Activated CD4-positive, alpha-beta T cell treated with anti-CD3 and anti-CD28 coated beads for 1 hour (primary cell): Measurements from ENCODE around the gene TTC19.
"Not testable (repeated sequence)": the region's sequence is repeated elsewhere in the genome, so short reads cannot be mapped to it uniquely, and the experiment has no call there.

Source experiments
- DNase-seq: peaks from one replicate; pipeline ENCODE4 v3.0.0-alpha.2; 2020

TTC19 gene

DNA sequence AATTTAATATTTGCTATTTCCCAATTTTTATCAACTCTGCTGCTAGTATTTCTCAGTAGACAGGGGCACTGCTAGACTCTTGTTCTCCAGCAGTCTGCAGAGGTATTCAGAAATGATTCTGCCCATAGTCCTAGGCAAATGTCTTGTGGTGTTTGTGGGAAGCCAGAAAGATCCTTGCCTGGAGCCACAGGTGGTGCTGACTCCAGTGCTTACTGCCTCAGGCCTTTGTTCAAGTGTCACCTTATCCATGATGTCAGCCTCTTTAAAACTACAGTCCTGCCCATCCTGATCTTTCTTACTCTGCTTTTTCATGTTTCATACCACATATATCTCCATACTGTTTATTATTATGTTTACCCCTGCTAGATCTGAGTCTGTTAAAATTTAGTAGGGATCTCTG lies 26.6 kb upstream of the TTC19 start:
- DNase-seq: no peak

DNA sequence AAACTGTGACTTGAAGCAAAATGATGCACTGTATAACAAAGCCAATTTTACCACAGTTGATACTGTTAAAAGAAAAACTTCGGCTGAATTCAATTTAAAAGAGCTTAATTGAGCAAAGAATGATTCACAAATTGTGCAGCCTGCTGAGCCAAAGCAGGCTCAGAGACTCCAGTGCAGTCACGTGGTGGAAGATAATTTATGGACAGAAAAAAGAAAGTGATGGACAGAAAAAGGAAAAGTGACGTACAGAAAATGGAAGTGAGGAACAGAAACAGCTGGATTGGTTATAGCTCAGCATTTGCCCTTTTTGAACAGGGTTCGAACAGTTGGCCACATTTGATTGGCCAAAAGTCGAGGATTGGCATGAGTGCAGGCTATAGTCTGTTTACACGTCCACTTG lies 25.8 kb upstream of the TTC19 start:
- no peak for DNase-seq

DNA sequence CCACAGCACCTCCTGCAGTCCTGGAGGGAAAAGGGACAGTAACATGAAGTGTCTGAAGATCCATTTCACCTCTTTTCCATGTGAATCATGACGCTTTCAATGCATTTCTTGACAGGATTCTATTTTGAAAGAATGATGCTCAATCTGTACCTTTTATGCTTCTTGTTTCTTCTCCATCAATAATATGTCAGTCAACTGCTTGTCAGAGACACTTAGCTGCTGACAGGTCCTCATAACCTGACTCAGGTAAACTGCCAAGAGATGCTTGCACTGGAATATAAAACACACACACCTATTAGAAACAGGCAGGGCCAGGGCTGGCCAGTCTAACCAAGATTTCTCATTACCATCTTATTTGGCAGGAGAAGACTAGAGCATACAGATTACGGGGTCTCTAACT lies 21.7 kb upstream of the TTC19 start:
- DNase-seq: no peak

DNA sequence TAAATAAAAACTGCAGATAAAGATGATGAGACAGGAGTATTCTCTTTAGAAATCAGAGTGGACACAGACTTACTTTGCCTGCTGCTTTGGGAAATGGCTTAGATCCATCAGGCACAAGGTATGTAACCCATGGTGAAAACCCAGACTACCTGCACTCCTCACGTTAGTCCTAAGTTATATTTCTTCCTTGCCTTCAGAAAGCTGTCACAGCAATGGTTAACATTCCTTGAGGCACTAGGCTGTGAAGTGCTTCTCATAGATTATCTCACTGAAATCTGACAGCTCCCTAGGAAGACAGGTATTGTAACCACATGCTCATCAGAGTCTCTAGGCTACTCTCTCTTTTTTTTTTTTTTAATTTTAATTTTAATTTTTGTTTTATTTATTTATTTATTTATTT lies 21.0 kb upstream of the TTC19 start:
- DNase-seq: no peak

DNA sequence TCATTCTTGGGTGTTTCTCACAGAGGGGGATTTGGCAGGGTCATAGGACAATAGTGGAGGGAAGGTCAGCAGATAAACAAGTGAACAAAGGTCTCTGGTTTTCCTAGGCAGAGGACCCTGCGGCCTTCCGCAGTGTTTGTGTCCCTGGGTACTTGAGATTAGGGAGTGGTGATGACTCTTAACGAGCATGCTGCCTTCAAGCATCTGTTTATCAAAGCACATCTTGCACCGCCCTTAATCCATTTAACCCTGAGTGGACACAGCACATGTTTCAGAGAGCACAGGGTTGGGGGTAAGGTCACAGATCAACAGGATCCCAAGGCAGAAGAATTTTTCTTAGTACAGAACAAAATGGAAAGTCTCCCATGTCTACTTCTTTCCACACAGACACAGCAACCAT lies 20.6 kb upstream of the TTC19 start:
- DNase-seq: not testable (repeated sequence)

DNA sequence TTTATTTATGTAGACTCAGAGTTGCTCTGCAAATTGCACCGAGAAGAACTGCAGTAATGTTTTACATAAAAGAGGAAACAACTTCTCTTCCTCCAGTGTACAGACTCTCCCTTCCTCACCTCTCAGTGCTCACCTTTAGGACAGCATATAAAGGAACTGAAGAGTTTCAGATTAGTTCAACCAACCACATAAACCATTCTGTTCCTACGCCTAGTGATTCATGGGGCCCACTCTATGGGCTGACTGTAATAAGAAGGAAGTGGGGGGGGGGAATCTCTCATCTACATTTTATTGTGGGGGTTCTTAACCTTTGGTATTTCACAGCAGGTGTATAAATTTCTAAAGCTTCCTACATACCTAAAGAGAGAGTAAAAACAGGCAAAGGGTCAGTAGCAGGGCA lies 18.4 kb upstream of the TTC19 start:
- no peak for DNase-seq

DNA sequence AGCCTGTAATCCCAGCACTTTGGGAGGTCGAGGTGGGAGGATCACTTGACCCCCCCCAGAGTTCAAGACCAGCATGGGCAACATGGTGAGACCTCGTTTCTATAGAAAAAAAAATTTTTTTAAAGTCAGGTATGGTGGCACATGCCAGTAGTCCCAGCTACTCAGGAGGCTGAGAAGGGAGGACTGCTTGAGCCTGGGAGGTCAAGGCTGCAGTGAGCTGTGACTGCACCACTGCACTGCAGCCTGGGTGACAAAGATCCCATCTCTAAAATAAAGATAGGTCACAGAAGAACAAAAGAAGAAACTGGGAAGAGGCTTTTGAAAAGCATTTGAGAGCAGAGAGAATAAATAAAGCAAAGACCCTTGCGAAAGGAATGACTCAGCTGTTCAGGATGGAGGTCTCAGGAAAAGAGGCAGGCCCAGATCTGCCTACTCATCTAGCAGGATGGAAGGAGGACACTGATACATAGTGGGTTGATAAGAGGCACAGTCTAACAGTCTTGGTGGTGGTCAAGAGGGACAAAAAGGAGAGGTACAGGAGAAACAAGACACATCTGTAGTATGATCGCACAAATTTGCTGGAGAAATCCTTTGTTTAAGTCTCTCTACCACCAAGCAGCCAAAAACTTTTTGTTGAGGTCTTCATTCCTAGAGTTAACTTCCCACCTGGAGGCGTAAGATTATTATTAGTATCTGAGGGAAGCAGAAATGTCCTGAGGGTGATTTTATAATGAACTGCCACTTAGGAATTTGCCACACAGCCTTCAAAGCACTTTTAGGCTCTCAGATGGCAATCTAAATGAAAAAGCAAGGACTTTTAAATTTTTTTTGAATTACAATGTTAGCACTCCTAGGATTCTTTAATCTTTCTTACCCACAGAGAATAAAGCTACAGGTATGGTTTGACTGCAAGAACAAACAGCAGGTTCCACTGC lies 17.7 kb upstream of the TTC19 start:
- DNase-seq: no peak

DNA sequence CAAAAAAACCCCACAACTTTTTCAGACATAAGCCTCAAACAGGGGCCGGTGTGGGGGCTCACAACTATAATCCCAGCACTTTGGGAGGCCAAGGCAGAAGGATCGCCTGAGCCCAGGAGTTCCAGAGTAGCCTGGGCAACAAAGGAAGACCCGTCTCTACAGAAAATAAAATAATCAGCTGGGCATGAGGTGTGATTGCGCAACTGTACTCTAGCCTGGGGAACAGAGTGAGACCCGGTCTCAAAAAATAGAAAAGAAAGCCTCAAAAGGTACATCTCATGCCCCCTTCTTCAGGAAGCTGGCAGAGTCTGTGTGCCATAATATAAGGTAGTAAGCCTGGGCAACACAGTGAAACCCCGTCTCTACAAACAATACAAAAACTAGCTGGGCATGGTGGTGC lies 3.3 kb upstream of the TTC19 start:
- DNase-seq: no peak

DNA sequence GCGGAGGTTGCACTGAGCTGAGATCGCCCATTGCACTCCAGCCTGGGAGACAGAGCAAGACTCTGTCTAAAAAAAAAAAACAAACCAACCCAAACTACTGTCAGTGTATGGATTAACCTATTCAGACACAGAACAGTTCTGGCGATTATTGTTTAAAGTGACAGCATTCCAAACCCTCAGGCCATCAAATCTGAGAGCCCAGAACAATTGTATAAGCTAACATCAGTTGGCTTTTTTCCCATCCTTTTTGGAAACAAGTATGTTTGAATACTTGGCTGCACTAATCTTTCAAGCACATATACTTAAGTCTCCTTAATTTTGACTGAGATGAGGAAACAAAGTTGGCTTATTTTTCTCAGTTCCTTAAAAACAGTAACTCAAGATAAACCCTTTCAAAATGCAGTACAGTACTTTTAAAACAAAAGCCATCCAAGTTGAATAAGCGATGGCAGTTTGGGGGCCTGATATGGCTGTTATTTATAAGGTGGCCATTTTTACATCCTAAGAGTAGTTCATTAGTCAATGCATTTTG lies 1.5 kb upstream of the TTC19 start:
- DNase-seq: no peak

DNA sequence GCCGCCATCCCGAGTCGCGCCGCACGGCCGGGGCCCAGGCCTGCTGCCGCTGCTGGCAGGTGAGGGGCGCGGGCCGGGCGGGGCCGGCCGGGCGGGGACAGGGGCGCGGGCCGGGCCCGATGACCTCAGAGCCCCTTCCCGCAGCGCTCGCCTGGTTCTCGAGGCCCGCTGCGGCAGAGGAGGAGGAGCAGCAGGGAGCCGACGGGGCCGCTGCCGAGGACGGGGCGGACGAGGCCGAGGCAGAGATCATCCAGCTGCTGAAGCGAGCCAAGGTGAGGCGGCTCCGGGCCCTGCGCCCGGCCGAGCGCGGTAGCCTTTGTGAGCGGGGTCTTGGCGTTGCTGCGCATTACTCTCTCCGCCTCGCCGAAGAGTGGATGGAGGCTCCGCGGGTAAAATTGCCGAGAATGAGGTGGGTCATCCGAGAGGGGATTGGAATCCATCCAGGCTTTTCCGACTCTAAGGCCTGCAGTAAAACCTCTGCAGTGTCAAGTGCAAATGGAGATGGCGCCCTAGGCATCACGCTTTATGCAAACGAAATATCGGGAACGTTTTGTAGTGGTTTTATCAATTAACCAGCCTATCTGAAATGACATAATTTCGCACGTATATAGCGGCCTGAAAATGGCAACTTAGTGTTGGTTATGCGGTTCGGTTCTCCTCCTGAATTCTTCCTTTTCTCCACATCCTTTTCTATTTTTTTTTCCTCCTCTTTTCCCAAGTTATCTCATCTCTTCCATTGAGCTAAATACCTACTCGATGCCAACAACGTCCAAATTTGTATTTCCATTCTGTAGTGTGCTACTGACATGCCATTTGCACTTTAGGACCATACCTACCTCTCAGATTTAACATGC lies 577 bp downstream of the TTC19 start:
- DNase-seq: no peak

DNA sequence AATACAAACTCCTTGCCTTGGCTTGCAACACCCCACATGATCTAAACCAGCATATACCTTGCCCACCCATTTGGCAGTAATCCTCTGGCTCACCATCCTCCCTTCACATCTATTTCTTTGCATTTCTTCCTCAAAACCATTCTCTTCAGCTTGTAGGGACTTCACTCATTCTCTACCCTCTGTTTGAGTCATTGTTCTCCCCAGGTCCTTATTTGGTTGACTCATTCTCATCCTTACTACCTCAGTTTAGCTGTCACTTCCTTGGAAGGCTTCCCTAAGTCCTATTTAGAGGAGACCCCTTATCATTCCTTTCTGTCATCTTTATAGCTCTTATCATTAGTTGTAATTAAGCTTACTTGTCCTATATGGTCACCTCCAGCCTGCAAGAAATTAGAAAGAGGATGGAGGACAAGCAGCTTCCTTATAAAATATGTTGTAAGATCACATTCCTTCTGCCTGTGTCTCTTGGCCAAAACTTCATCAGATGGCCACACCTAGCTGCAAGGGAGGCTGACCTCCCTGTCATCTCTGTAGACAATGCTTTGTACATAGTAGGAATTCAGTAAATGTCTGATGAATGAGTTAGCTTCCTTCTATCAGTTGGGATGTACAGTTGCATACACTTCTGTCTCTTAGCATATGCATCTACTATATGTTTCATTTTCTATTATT lies 1.7 kb downstream of the TTC19 start:
- DNase-seq: no peak

DNA sequence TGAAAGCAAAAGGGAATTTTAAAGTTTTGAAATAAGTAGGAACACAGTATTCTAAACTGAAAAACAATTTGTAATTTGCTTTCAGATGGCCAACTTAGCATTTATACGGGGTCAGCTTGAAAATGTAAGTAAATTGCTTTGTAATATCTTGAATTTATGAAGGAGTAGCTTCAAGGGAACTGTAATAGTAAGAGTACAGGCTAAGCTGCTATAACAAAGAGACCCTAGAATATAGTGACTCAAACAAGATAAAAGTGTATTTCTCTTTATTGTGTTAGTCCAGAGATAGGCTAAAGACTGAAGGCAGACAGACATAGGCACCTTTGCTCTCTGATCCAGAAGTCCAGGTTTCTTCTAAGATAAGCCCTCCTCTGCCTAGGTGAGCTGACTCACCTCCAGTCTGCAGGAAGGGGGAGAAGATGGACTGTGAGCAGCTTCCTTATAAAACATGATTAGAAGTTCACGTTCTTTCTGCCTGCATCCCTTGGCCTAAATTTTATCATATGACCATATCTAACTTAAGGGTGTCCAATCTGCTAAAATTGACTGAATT lies 3.2 kb downstream of the TTC19 start:
- no peak for DNase-seq

DNA sequence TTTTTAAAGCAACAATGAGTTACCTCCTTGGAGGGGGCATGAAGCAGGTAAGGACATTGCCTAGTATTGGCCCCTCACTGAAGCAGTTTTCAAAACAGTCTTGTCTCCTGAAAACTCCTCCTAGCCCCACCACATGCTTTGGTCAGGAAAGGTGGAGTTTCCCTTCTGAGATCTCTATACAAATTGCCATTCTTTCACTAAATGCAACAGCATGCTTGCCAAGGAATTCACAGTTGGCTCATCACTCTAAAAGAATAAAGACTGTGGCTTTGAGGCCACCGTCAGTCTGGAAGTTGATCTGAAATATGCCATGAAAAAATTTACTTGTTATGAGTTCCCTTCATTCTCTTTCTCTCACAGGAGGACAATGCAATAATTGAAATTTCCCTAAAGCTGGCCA lies 4.2 kb downstream of the TTC19 start:
- DNase-seq: no peak

DNA sequence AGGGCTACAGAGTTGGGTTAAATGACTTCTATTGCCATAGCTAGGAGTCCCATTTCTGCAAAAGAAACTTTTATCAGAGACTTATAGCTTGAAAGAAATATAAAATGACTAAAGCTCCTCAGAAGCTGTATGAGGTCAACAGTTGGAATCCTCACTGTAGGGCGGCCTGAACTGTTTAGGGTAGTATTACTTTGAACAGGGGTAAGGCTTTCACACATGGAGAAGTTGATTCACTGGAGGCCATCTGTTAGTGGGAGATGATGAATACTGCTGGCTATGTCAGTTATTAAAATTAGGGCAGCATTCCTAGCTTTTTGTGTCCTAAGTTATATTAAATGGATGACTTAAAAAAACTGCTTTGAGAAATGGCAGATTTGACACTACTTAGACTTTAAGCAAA lies 6.0 kb downstream of the TTC19 start:
- DNase-seq: no peak

DNA sequence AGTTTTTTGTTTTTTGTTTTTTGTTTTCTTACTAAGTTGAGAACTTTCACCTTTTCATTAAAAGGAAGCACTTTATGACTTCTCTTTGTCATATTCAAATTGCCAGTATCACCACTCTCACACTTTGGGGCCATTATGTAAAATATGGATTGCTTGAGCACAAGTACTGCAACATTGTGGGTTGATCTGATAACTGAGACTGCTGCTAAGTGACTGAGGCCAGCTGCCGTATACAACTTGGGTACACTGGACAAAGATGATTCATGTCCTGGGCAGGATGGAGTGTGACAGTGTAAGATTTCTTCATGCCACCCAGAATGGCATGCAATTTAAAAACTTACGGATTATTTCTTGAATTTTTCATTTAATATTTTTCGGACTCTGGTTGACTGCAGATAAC lies 7.8 kb downstream of the TTC19 start:
- no peak for DNase-seq

DNA sequence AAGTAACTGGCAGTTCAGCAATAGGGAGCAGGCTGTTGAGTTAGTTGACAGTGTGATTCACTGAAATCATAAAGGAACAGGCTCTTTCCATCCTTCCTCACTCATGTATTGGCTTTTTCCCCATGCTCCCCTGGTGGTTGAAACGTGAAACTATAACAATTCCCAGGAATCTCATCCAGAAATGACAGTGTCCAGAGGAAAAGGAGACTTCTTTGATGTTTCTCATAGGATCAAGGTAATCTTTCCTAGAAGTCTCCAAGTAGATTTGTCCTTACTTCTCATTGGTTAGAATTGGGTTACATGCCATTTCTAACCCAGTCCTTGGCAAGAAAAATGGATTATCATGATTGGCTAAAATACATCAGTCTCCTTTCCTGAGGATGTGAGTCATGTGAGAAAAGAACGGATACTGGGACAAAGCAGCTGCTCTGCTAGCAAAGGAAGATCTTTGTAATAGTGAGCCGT lies 14.4 kb downstream of the TTC19 start:
- DNase-seq: no peak

DNA sequence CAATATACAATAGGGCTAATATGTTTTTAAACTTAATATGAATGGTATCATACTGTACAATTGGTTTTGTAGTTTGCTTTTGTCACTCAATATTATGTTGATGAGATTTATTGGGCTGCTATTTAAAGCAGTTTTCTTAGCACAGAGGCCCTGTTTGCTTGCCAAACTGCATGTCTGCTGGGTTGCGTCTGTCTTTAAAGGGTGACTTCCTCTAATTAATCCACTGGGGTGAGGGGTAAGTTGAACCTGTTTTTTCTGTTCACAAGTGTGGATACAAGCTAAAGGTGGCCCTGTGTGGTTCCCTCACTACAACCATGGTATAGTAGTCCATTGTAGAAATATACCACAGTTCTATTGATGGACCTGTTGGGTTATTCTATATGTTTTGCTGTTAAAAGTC lies 19.7 kb downstream of the TTC19 start:
- no peak for DNase-seq

DNA sequence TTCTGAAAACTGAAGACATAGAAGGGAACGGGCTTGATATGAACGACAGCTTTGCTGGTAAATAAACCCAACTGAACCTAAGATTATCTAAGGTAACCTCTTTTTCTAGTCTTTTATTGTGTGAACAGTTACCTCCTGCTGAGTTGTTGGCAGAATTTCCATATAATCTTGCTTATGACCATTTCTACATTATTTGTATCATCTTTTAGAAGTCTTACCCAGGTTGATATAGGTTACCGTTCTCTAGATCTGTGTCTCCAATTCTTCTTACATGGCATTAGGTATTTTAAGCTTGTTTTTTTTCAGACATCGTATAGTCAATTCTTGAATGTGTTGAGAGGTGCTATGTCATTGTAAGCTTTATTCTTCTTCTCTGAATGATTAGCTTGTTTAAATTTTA lies 24.3 kb downstream of the TTC19 start:
- no peak for DNase-seq

DNA sequence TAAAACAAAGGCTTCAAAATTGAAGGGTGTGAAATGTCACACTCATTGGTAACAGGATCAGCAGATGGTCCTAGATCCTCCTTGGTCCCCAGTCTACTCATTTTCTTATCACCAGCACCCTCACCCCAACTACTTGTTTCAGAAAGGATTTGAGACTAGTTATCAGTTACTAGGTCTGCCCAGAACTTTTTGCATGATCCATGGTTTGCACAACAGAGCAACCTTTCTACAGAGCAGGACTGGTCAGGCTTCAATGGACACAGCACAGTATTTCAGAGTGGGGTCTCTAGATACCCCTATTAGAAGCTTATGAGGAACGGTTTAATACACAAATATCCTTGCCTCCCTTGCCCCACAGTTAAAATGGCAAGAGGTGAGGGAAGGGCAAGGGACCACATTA lies 25.6 kb downstream of the TTC19 start:
- DNase-seq: no peak

DNA sequence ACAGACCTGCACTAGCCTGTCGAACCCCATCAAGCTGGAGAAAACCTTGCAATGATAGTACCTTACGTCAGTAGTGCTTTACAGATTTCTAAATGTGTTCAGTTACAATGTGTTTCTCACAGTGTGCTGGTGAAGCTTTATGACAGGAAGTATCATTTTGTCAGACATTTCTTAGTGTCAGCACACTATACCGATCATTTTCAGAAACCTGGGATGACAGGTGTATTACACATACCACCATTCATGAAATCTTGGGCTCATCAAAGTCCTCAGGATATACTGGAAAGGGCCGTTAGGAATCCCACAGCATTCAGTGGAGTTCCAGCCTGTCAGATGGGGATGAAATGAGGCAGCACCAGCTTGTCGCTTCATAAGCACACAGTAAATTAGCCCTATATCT lies 27.3 kb downstream of the TTC19 start:
- no peak for DNase-seq

DNA sequence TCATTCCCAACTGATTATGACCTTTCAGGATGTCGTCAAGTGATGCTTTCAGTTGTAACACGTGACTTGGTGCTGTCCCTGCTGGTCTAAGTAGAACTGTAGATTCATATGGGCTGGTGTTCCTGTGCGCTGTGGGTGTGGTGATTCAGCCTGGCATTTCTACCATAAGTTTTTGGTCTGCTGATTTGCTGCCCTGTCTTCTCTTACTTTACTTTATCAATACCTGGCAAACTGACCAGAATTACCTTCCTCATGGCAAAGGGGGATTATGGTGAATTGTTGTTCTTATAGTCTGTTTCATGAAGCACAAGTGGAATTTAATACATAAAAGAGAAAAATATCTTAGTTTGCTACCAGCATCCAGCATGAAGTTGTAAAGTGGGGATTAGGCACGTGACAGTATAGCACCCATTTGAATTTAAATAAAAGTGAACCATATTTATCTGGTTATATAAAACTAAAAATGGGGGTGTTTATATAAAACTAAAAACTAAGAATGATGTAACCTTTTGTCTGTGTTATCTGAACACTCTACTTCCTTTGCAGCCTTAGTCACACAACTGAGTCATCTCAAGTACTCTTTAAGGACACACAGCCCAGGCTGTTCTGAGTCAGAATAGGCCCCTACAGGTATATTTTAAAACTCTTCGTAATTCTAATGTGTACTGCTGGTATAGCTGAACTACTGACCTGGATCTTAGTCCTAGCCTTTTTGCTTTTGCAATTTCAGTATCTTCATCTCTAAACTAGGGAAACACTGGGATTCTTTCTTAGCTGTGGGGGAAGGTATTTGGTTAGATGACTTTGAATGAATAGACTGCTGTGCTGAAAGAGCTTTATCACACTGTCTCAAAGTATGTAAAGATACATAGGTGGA lies 28.3 kb downstream of the TTC19 start:
- no peak for DNase-seq
